GM19438 (cell line): ENCODE measurements around the gene SORD.
"Not testable (repeated sequence)": the region's sequence is repeated elsewhere in the genome, so short reads cannot be mapped to it uniquely, and the experiment has no call there.

Experiments used
- ATAC-seq: cut with Tn5 transposase; IDR thresholded peaks from one replicate; pipeline ENCODE4 v1.9.1; 2021; ENCODE audit warnings: low read depth; ENCODE audit not compliant: unreplicated experiment

The SORD gene

GRCh38 chr15:45023659-45024225 is 747 bp downstream of the SORD start:
- ATAC-seq: peak; percentile 15

- not testable (repeated sequence) for ATAC-seq
Observed at GRCh38 chr15:45024649-45025048, 1.7 kb downstream of the SORD start.

GRCh38 chr15:45025627-45026026 is 2.6 kb downstream of the SORD start:
- not testable (repeated sequence) for ATAC-seq

- no peak for ATAC-seq
Observed at GRCh38 chr15:45026651-45027190, 3.7 kb downstream of the SORD start.

GRCh38 chr15:45027220-45027619 is 4.2 kb downstream of the SORD start:
- no peak for ATAC-seq

GRCh38 chr15:45030743-45031142 is 7.7 kb downstream of the SORD start:
- ATAC-seq: no peak

GRCh38 chr15:45031522-45032028 is 8.6 kb downstream of the SORD start:
- not testable (repeated sequence) for ATAC-seq

GRCh38 chr15:45032501-45032900 is 9.5 kb downstream of the SORD start:
- not testable (repeated sequence) for ATAC-seq

- ATAC-seq: not testable (repeated sequence)
Observed at GRCh38 chr15:45034087-45034486, 11.1 kb downstream of the SORD start.

- ATAC-seq: not testable (repeated sequence)
Observed at GRCh38 chr15:45034600-45035375, 11.8 kb downstream of the SORD start.

GRCh38 chr15:45036812-45037781 is 14.1 kb downstream of the SORD start:
- ATAC-seq: peak; percentile 76

- ATAC-seq: no peak
Observed at GRCh38 chr15:45037936-45038335, 14.9 kb downstream of the SORD start.

- not testable (repeated sequence) for ATAC-seq
Observed at GRCh38 chr15:45040396-45040795, 17.4 kb downstream of the SORD start.

- ATAC-seq: not testable (repeated sequence)
Observed at GRCh38 chr15:45041538-45041937, 18.5 kb downstream of the SORD start.

GRCh38 chr15:45042859-45043258 is 19.9 kb downstream of the SORD start:
- not testable (repeated sequence) for ATAC-seq

- ATAC-seq: not testable (repeated sequence)
Observed at GRCh38 chr15:45044270-45044669, 21.3 kb downstream of the SORD start.

GRCh38 chr15:45048449-45048793 is 25.4 kb downstream of the SORD start:
- ATAC-seq: not testable (repeated sequence)

- no peak for ATAC-seq
Observed at GRCh38 chr15:45048794-45049631, 26.0 kb downstream of the SORD start.

GRCh38 chr15:45050587-45050986 is 27.6 kb downstream of the SORD start:
- no peak for ATAC-seq

GRCh38 chr15:45052676-45053075 is 29.7 kb downstream of the SORD start:
- ATAC-seq: not testable (repeated sequence)
